Fibroblast of gingiva (primary cell): ENCODE results near the gene FAM200A.
"Not testable (repeated sequence)": the region's sequence is repeated elsewhere in the genome, so short reads cannot be mapped to it uniquely, and the experiment has no call there.

Experiments
- DNase-seq: peaks from one replicate; pipeline ENCODE4 v3.0.0-alpha.2; 2011; ENCODE audit warnings: low read depth

The FAM200A gene

GRCh38 chr7:99559175-99559915, 7.4 kb upstream of the FAM200A start:
- DNase-seq = no peak

GRCh38 chr7:99558306-99559174, 6.6 kb upstream of the FAM200A start, which contains the start of gene ZNF655:
ZNF655 (plus strand) TSS chr7:99558642; CDS start chr7:99560560, 1,918 bp downstream.
- DNase-seq = peak; percentile 86

GRCh38 chr7:99557940-99558305, 6.0 kb upstream of the FAM200A start:
- no peak for DNase-seq

GRCh38 chr7:99557196-99557607, 5.3 kb upstream of the FAM200A start:
- no peak for DNase-seq

GRCh38 chr7:99554939-99555338, 3.0 kb upstream of the FAM200A start:
- no peak for DNase-seq

- DNase-seq = no peak
Measured at GRCh38 chr7:99553039-99553438, 1.1 kb upstream of the FAM200A start.

GRCh38 chr7:99551334-99551733, 580 bp downstream of the FAM200A start:
- DNase-seq = no peak

- DNase-seq = not testable (repeated sequence)
Measured at GRCh38 chr7:99549545-99549944, 2.4 kb downstream of the FAM200A start.

- not testable (repeated sequence) for DNase-seq
Measured at GRCh38 chr7:99545308-99545707, 6.6 kb downstream of the FAM200A start.

- DNase-seq = no peak
Measured at GRCh38 chr7:99543916-99544315, 8.0 kb downstream of the FAM200A start.

- DNase-seq = no peak
Measured at GRCh38 chr7:99543081-99543671, 8.7 kb downstream of the FAM200A start.

- no peak for DNase-seq
Measured at GRCh38 chr7:99541212-99541611, 10.7 kb downstream of the FAM200A start.

- no peak for DNase-seq
Measured at GRCh38 chr7:99540542-99540941, 11.4 kb downstream of the FAM200A start.

GRCh38 chr7:99539213-99539811, 12.6 kb downstream of the FAM200A start:
- no peak for DNase-seq

- no peak for DNase-seq
Measured at GRCh38 chr7:99535667-99536066, 16.2 kb downstream of the FAM200A start.

- no peak for DNase-seq
Measured at GRCh38 chr7:99531354-99531765, 20.6 kb downstream of the FAM200A start.

- DNase-seq = no peak
Measured at GRCh38 chr7:99525713-99526440, 26.0 kb downstream of the FAM200A start.

GRCh38 chr7:99521399-99521798, 30.5 kb downstream of the FAM200A start:
- no peak for DNase-seq

- DNase-seq = no peak
Measured at GRCh38 chr7:99514050-99514449, 37.9 kb downstream of the FAM200A start.

GRCh38 chr7:99505324-99505662, 46.6 kb downstream of the FAM200A start:
- no peak for DNase-seq

GRCh38 chr7:99504603-99505323, 47.2 kb downstream of the FAM200A start, which contains the start of gene ZKSCAN5:
ZKSCAN5 (plus strand) TSS chr7:99504662; CDS start chr7:99506045, 1,383 bp downstream.
- peak; percentile 97 for DNase-seq
